ENCODE data around the gene KBTBD13.

DNA sequence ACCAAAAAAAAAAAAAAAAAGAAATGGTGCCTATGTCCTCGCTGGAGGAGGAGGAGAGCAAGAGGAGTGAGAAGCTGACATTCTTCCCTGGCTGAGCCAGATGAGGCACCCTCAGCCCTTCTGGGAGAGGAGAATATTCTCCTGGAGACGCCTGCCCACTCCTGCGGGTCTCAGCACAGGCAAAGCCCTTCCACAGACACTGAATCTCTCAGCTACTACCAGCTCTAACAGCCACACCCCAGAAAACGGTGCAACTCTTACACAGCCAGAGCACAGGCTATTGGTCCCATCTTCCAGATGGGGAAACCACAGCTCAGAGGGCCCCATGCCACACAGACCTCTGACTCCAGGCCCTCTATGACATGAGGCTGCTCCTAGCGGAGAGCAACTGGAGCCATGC, 14.5 kb upstream of the KBTBD13 start:
- TF ChIP-seq, protein P1, sequence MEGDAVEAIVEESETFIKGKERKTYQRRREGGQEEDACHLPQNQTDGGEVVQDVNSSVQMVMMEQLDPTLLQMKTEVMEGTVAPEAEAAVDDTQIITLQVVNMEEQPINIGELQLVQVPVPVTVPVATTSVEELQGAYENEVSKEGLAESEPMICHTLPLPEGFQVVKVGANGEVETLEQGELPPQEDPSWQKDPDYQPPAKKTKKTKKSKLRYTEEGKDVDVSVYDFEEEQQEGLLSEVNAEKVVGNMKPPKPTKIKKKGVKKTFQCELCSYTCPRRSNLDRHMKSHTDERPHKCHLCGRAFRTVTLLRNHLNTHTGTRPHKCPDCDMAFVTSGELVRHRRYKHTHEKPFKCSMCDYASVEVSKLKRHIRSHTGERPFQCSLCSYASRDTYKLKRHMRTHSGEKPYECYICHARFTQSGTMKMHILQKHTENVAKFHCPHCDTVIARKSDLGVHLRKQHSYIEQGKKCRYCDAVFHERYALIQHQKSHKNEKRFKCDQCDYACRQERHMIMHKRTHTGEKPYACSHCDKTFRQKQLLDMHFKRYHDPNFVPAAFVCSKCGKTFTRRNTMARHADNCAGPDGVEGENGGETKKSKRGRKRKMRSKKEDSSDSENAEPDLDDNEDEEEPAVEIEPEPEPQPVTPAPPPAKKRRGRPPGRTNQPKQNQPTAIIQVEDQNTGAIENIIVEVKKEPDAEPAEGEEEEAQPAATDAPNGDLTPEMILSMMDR (IDR thresholded peaks at IDR 0.05), result no peak
- TF ChIP-seq POLR2A (IDR thresholded peaks at IDR 0.05), result no peak
